SK-N-SH (cell line): ENCODE results near the gene CD300C. TPM values are rescaled to one million over a fixed set of nuclear protein-coding genes. Genes with fewer than 3 reads are reported as not detected.

Experiments used
- CTCF ChIA-PET: fragments of 300-600, 350-600 bp; formaldehyde crosslinking; extraction: SDS; loops from one replicate; lab custom pipeline; 2021; lab: Yijun Ruan, JAX
- POLR2A ChIA-PET: fragments of 350-600 bp; sonication (Branson Sonifier 250); formaldehyde crosslinking; extraction: SDS; loops from one replicate; lab custom pipeline; 2020; ENCODE audit warnings: antibody characterized with exemption, inconsistent platforms; lab: Yijun Ruan, JAX
- DNase-seq: peaks from one replicate; pipeline ENCODE4 v3.0.0; 2012
- H2AFZ ChIP-seq: fragments of 200-600 bp; sonication (generic); 2 replicates; pipeline ENCODE4 v1.8.1; 2016; ENCODE audit warnings: antibody characterized with exemption, mild to moderate bottlenecking, low read depth
- H3F3A ChIP-seq: fragments of 200-600 bp; sonication (generic); replicated peaks from 2 replicates; pipeline ENCODE3; 2016; ENCODE audit warnings: antibody characterized with exemption, mild to moderate bottlenecking; ENCODE audit not compliant: insufficient read depth
- H3K27ac ChIP-seq, 2 experiments: fragments of 200-500 bp in 1 of 2; fragments of 200-600 bp in 1 of 2; sonication (Bioruptor generic) in 1 of 2; sonication (generic), shearing (Covaris generic) in 1 of 2; 2 replicates each; pipeline versions ENCODE4 v1.5.1 to v1.6.1; 2014 to 2016; ENCODE audit warnings: low read depth in 2 of 2, inconsistent platforms in 1 of 2, low read length in 1 of 2, mild to moderate bottlenecking in 1 of 2, mixed read lengths in 1 of 2
- H3K27me3 ChIP-seq: fragments of 200-600 bp; sonication (generic), shearing (Covaris generic); 2 replicates; pipeline ENCODE4 v1.6.1; 2016; ENCODE audit warnings: mixed run types; ENCODE audit not compliant: insufficient read depth
- H3K36me3 ChIP-seq, 2 experiments: fragments of 200-500 bp in 1 of 2; fragments of 200-600 bp in 1 of 2; sonication (Bioruptor generic) in 1 of 2; sonication (generic) in 1 of 2; replicated peaks in 1 of 2; 2 replicates each; pipeline versions ENCODE3 to v1.5.1; 2014 to 2016; ENCODE audit warnings: low read length in 1 of 2, mild to moderate bottlenecking in 1 of 2; ENCODE audit not compliant: insufficient read depth in 2 of 2, control insufficient read depth in 1 of 2
- H3K4me1 ChIP-seq, 2 experiments: fragments of 200-500 bp in 1 of 2; fragments of 200-600 bp in 1 of 2; sonication (Bioruptor generic) in 1 of 2; sonication (generic), shearing (Covaris generic) in 1 of 2; 2 replicates each; pipeline versions ENCODE4 v1.5.1 to v1.6.1; 2014 to 2016; ENCODE audit warnings: low read depth in 1 of 2, low read length in 1 of 2, mixed run types in 1 of 2; ENCODE audit not compliant: insufficient read depth in 2 of 2, control insufficient read depth in 1 of 2
- H3K4me2 ChIP-seq: fragments of 200-600 bp; sonication (generic), shearing (Covaris generic); 2 replicates; pipeline ENCODE4 v1.6.1; 2017; ENCODE audit warnings: mixed run types
- H3K4me3 ChIP-seq, 2 experiments: fragments of 200-500 bp in 1 of 2; fragments of 200-600 bp in 1 of 2; sonication (Bioruptor generic) in 1 of 2; sonication (generic), shearing (Covaris generic) in 1 of 2; 2 replicates each; pipeline versions ENCODE4 v1.5.1 to v1.8.1; 2014 to 2016; ENCODE audit warnings: low read depth in 2 of 2, inconsistent platforms in 1 of 2, low read length in 1 of 2, mild to moderate bottlenecking in 1 of 2, mixed read lengths in 1 of 2, moderate library complexity in 1 of 2
- H3K79me2 ChIP-seq: fragments of 200-600 bp; sonication (generic); 2 replicates; pipeline ENCODE4 v1.8.1; 2017; ENCODE audit warnings: mild to moderate bottlenecking; ENCODE audit not compliant: insufficient read depth
- H3K9ac ChIP-seq: fragments of 200-600 bp; sonication (generic); 2 replicates; pipeline ENCODE4 v1.6.1; 2017; ENCODE audit warnings: mixed run types
- H3K9me2 ChIP-seq: fragments of 200-600 bp; sonication (generic); 2 replicates; pipeline ENCODE4 v1.6.1; 2017; ENCODE audit warnings: mixed run types
- H3K9me3 ChIP-seq: fragments of 200-600 bp; sonication (generic); 2 replicates; pipeline ENCODE4 v1.6.1; 2017; ENCODE audit warnings: mixed run types, mild to moderate bottlenecking, moderate library complexity
- H4K20me1 ChIP-seq: fragments of 200-600 bp; sonication (generic); 2 replicates; pipeline ENCODE4 v1.6.1; 2017; ENCODE audit warnings: mild to moderate bottlenecking, mixed run types; ENCODE audit not compliant: insufficient read depth
- ELF1 ChIP-seq: IDR thresholded peaks from 2 replicates; pipeline ENCODE4 v1.4.0; 2012
- FOSL2 ChIP-seq: IDR thresholded peaks from 2 replicates; pipeline ENCODE4 v1.4.0; 2012; ENCODE audit warnings: low read depth, mild to moderate bottlenecking, moderate library complexity, borderline replicate concordance
- RAD21 ChIP-seq: IDR thresholded peaks from 2 replicates; pipeline ENCODE4 v1.6.1; 2012; ENCODE audit warnings: mild to moderate bottlenecking, low read length
- REST ChIP-seq: IDR thresholded peaks from 2 replicates; pipeline ENCODE4 v1.6.1; 2012; ENCODE audit warnings: mild to moderate bottlenecking, low read depth, low read length, moderate library complexity
- SIN3A ChIP-seq: IDR thresholded peaks from 2 replicates; pipeline ENCODE4 v1.6.1; 2012; ENCODE audit warnings: low read depth, mild to moderate bottlenecking, low read length, moderate library complexity, borderline replicate concordance
- SMC3 ChIP-seq: IDR thresholded peaks from 2 replicates; pipeline ENCODE4 v1.6.1; 2012; ENCODE audit warnings: low read depth, low read length, improper control_type of control experiment
- TCF12 ChIP-seq: IDR thresholded peaks from 2 replicates; pipeline ENCODE4 v1.4.0; 2012
- USF1 ChIP-seq: IDR thresholded peaks from 2 replicates; pipeline ENCODE4 v1.4.0; 2012; ENCODE audit warnings: low read depth, borderline replicate concordance
- USF2 ChIP-seq: fragments of 150-350 bp; IDR thresholded peaks from 2 replicates; pipeline ENCODE4 v1.6.1; 2017; ENCODE audit warnings: antibody characterized with exemption, low read length, low read depth, borderline replicate concordance
- YY1 ChIP-seq: IDR thresholded peaks from 2 replicates; pipeline ENCODE4 v1.4.0; 2012; ENCODE audit warnings: low read depth, mild to moderate bottlenecking
- WGBS: methylation state at CpG from one replicate; pipeline ENCODE4 v1.1.6; 2017; ENCODE audit warnings: low lambda C conversion rate; 5-methylcytosine and 5-hydroxymethylcytosine counted together
- polyA plus RNA-seq, 3 experiments: library from polyadenylated mRNA; depleted of rRNA; stranded (reverse); fragments of >200 nt; gene quantifications; 2 replicates each; pipeline ENCODE4 v1.2.3, GENCODE V29; 2012

The CD300C gene
- polyA plus RNA-seq, 1 of the 3 experiments (the other 2 are of a cell fraction) = not detected

- H3K27me3 ChIP-seq = no peaks in the 10 kb centered on the region
- CTCF ChIA-PET = interaction anchor here (0.9 to 8.2 kb wide), 8 partner anchors 7 to 289 kb away, joined by 3 to 72 read pairs (median 4); partner anchors contain the start of genes CD300H and RAB37
Observed at GRCh38 chr17:74573169-74573568, 27.3 kb upstream of the CD300C start.

More at GRCh38 chr17:74573169-74573568, 27.3 kb upstream of the CD300C start:
- H2AFZ ChIP-seq = no peak overlapping the region
- no peak overlapping the region for H3K27ac ChIP-seq
- WGBS = 44% methylated on average over 3 of the region's 3 CpGs
- H3F3A ChIP-seq = no peaks in the 10 kb centered on the region
- no peaks in the 10 kb centered on the region for H4K20me1 ChIP-seq
- H3K4me1 ChIP-seq = no peaks in the 10 kb centered on the region
- H3K9me3 ChIP-seq = no peaks in the 10 kb centered on the region
- no peaks in the 10 kb centered on the region for H3K79me2 ChIP-seq
- POLR2A ChIA-PET = no interaction called here
- no peak overlapping the region for H3K4me2 ChIP-seq
- H3K9me2 ChIP-seq = no peaks in the 10 kb centered on the region
- no peak overlapping the region for H3K9ac ChIP-seq
- no peak overlapping the region for H3K4me3 ChIP-seq
- H3K36me3 ChIP-seq = no peaks in the 10 kb centered on the region
- DNase-seq = no peak
- TF ChIP-seq ELF1 (no peak), YY1 (no peak), USF1 (no peak), USF2 (no peak), REST (no peak), SMC3 (no peak), TCF12 (no peak), RAD21 (no peak), FOSL2 (no peak), SIN3A (no peak)
